HEK293T (cell line): Measurements from ENCODE around the gene KSR2.

Source experiments
- CTCF ChIA-PET: fragments of 350-600 bp; formaldehyde crosslinking; extraction: SDS; loops from one replicate; lab custom pipeline; 2021; ENCODE audit warnings: antibody characterized with exemption, inconsistent platforms; lab: Yijun Ruan, JAX
- POLR2A ChIA-PET: fragments of 350-600 bp; formaldehyde crosslinking; extraction: SDS; loops from one replicate; lab custom pipeline; 2020; ENCODE audit warnings: antibody characterized with exemption, inconsistent platforms; lab: Yijun Ruan, JAX
- DNase-seq: peaks from one replicate; pipeline ENCODE4 v3.0.0; 2012; ENCODE audit warnings: mixed read lengths; ENCODE audit errors: extremely low spot score
- ARNT ChIP-seq: fragments of 450-650 bp; IDR thresholded peaks from 2 replicates; pipeline ENCODE4 v1.6.1; 2017; ENCODE audit warnings: mild to moderate bottlenecking
- BHLHE40 ChIP-seq: fragments of 450-650 bp; IDR thresholded peaks from 2 replicates; pipeline ENCODE4 v1.6.1; 2016; ENCODE audit warnings: mild to moderate bottlenecking, moderate library complexity, borderline replicate concordance
- CTBP1 ChIP-seq: fragments of 450-650 bp; IDR thresholded peaks from 2 replicates; pipeline ENCODE4 v1.6.1; 2016; ENCODE audit warnings: borderline replicate concordance
- ELF4 ChIP-seq: fragments of 450-650 bp; IDR thresholded peaks from 2 replicates; pipeline ENCODE4 v1.6.1; 2017; ENCODE audit warnings: antibody characterized with exemption
- FOXA1 ChIP-seq: fragments of 450-650 bp; IDR thresholded peaks from 2 replicates; pipeline ENCODE4 v1.6.1; 2016; ENCODE audit warnings: mild to moderate bottlenecking
- FOXK2 ChIP-seq: fragments of 450-650 bp; IDR thresholded peaks from 2 replicates; pipeline ENCODE4 v1.6.1; 2016; ENCODE audit warnings: mild to moderate bottlenecking
- FOXM1 ChIP-seq: fragments of 450-650 bp; IDR thresholded peaks from 2 replicates; pipeline ENCODE4 v1.6.1; 2017; ENCODE audit warnings: mild to moderate bottlenecking, borderline replicate concordance
- HDGF ChIP-seq: fragments of 450-650 bp; IDR thresholded peaks from 2 replicates; pipeline ENCODE4 v1.6.1; 2017; ENCODE audit warnings: antibody characterized with exemption, borderline replicate concordance
- L3MBTL2 ChIP-seq: fragments of 450-650 bp; conservative IDR thresholded peaks from 2 replicates; pipeline ENCODE4 v1.6.1; 2016; ENCODE audit warnings: mild to moderate bottlenecking
- LEF1 ChIP-seq: fragments of 450-650 bp; IDR thresholded peaks from 2 replicates; pipeline ENCODE4 v1.6.1; 2017; ENCODE audit warnings: mild to moderate bottlenecking, borderline replicate concordance
- NFRKB ChIP-seq: fragments of 450-650 bp; IDR thresholded peaks from 2 replicates; pipeline ENCODE4 v1.6.1; 2016; ENCODE audit warnings: mild to moderate bottlenecking, moderate library complexity
- SP1 ChIP-seq: fragments of 450-650 bp; IDR thresholded peaks from 2 replicates; pipeline ENCODE4 v1.6.1; 2017
- SUZ12 ChIP-seq: fragments of 450-650 bp; IDR thresholded peaks from 2 replicates; pipeline ENCODE4 v1.6.1; 2016; ENCODE audit warnings: mild to moderate bottlenecking
- TARDBP ChIP-seq: fragments of 450-650 bp; IDR thresholded peaks from 2 replicates; pipeline ENCODE4 v1.6.1; 2016
- ZNF384 ChIP-seq: fragments of 450-650 bp; IDR thresholded peaks from 2 replicates; pipeline ENCODE4 v1.6.1; 2016
- TF ChIP-seq, protein P1 (sequence below): fragments of 450-650 bp; IDR thresholded peaks from 2 replicates; pipeline ENCODE4 v1.6.1; 2016

KSR2 gene

DNA sequence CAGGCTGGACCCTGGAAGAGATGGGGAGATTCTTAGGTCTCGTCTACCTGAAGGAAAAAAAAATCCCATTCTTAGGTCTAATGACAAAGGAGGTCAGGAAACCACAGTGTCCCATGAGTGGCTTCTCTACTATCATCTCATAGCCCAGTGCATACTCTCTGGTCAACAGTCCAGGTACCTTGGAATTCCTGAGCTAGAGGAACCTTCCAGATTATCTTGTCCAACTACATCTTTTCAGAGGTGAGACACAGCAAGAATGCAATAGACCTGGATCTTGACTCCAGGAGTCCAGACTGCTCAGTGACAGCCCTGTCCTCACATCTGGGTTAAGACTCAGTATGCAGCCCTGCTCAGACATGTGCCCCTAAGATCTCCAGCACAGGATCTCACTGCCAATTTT lies 429.9 kb downstream of the KSR2 start:
- POLR2A ChIA-PET: no interaction called here
- CTCF ChIA-PET: no interaction called here
- TF ChIP-seq TARDBP (no peak), ELF4 (no peak), ZNF384 (no peak), NFRKB (no peak), SUZ12 (no peak), L3MBTL2 (no peak), LEF1 (no peak), CTBP1 (no peak), HDGF (no peak), SP1 (no peak), FOXA1 (no peak), ARNT (no peak), FOXK2 (no peak), BHLHE40 (no peak), FOXM1 (no peak)
- TF ChIP-seq, protein P1, sequence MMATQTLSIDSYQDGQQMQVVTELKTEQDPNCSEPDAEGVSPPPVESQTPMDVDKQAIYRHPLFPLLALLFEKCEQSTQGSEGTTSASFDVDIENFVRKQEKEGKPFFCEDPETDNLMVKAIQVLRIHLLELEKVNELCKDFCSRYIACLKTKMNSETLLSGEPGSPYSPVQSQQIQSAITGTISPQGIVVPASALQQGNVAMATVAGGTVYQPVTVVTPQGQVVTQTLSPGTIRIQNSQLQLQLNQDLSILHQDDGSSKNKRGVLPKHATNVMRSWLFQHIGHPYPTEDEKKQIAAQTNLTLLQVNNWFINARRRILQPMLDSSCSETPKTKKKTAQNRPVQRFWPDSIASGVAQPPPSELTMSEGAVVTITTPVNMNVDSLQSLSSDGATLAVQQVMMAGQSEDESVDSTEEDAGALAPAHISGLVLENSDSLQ: no peak
- DNase-seq: no peak

DNA sequence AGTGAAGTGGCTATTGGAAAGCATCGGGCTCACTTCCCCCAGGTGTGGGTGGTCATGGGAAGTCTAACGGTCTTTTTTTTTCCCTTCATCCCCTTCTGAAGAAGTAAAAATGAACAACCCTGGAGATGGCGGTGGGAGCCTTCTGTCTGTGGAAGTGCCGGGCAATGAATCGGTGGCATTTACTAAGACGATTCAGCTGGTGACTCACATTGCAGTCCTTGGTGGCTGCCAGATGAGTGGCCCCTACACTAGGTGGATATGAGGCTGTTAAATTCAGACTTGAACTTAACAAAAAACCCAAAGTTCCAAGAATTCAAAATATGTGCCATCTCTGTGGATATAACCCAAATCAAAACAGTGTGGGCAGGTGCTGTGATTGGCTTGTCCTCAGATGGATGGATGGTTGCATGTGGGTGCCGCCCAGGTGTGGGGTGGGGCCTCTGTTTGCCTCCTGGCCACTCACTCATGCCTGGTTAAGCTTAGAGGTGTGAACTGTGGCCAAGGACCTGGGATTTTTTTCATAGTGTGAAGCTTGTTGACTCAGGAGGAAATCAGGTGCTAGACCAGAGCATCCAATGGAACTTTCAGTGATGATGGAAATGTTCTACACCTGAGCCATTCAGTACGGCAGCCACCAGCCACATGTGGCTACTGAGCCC lies 430.6 kb downstream of the KSR2 start:
- no peak for DNase-seq
- TF ChIP-seq CTBP1: no peak
- no peak for TF ChIP-seq L3MBTL2
- no peak for TF ChIP-seq FOXK2
- TF ChIP-seq FOXM1: no peak
- TF ChIP-seq, protein P1: no peak
- no peak for TF ChIP-seq SUZ12
- no peak for TF ChIP-seq BHLHE40
- TF ChIP-seq NFRKB: no peak
- no peak for TF ChIP-seq ELF4
- ChIA-PET POLR2A (no interaction called here), CTCF (no interaction called here)

DNA sequence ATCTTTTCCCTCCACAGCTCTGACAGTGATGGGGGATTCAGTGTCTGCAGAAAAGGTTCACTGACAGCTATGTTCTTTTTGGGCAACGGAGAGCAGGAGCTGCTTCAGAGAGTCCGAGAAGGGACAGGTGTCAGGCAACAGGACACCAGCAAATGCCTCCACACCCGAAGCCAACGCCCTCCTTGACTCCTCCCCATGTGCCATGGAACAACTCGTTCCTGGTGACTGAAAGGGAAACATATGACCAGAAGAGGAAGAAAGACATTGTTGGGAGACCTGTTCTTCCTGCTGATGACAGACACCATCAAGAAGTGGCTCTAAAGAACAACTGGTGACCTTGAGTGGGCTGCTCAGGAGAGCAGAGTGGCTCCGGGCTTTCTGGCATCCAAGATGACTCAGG lies 435.1 kb downstream of the KSR2 start:
- ChIA-PET POLR2A (no interaction called here), CTCF (interaction anchor here (1.3 kb wide), 1 partner anchor 166 kb away, joined by 3 read pairs; no protein-coding TSS in a partner anchor)
- no peak for DNase-seq
- TF ChIP-seq LEF1 (no peak), FOXK2 (no peak), SUZ12 (no peak), BHLHE40 (no peak), L3MBTL2 (no peak), ZNF384 (no peak), NFRKB (no peak), ARNT (no peak), TARDBP (no peak)

DNA sequence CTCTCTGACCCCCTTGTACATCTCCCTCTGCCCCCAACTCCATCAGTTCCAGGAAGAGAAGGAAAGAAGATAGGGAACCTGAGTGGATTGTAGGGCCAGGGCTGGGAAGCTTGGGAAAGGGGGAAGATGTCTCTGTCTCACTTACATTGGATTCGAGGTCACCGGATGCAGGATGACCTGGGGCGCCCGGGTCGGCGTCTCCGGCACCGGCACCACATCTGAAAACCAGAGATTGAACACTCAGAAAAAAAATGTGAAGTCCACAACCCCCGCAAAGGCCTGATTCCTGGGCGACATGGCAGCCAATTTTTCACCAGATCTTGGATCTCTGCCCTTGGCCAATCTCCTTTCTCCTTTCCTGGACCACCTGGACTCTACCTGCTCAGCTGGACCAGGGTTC lies 438.0 kb downstream of the KSR2 start:
- DNase-seq: no peak
- TF ChIP-seq L3MBTL2: no peak
- no peak for TF ChIP-seq ZNF384
- TF ChIP-seq BHLHE40: no peak
- no peak for TF ChIP-seq FOXK2
- no peak for TF ChIP-seq ELF4
- no peak for TF ChIP-seq CTBP1
- no peak for TF ChIP-seq SUZ12
- no peak for TF ChIP-seq FOXA1
- TF ChIP-seq NFRKB: no peak
- TF ChIP-seq, protein P1: no peak
- no peak for TF ChIP-seq HDGF
- no peak for TF ChIP-seq ARNT
- TF ChIP-seq TARDBP: no peak
- TF ChIP-seq LEF1: no peak
- ChIA-PET CTCF (no interaction called here), POLR2A (no interaction called here)

DNA sequence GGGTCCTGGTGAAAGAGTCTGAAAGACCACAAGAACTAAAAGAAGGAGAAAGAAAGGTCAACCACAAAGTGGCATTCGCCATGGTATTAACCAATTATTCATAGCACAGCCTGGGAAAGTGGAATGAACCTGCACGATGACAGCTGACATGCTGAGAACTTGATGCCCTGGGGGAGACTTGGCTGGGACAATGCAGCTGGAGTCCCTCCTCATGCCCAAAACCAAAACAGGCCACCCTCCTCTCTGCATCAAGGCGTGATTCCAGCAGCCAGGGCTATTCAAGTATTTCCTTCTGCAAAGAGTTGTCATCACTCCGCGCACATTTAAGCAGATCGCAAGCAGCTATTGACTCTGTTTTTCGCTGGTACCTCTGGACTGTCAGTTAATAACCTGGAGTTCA lies 440.3 kb downstream of the KSR2 start:
- TF ChIP-seq ZNF384 (no peak), FOXK2 (no peak), CTBP1 (no peak), ELF4 (no peak), SUZ12 (no peak), HDGF (no peak), L3MBTL2 (no peak), SP1 (no peak), LEF1 (no peak), BHLHE40 (no peak), FOXA1 (no peak), NFRKB (no peak), FOXM1 (no peak), TARDBP (no peak), ARNT (no peak)
- TF ChIP-seq, protein P1: no peak
- CTCF ChIA-PET: no interaction called here
- POLR2A ChIA-PET: no interaction called here
- no peak for DNase-seq

DNA sequence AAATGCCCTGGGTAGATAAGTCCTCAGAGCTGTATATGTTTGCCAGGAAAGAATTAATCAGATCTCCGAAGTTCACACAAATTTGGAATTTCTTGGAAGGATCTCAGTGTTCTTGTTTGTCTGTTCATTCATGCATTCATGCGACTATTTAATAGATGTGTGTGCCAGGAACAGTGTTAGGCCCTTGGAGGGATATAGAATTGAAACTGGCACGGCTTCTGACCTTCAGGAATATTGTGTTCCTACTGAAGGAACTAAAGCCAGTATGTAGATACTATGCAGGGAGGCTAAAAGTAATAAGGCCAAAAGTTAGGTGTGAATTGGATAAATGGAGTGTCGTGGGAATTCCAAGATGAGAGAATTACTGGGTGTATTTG lies 441.3 kb downstream of the KSR2 start:
- no peak for DNase-seq
- CTCF ChIA-PET: no interaction called here
- POLR2A ChIA-PET: no interaction called here
- TF ChIP-seq ARNT (no peak), BHLHE40 (no peak), ZNF384 (no peak), FOXA1 (no peak), L3MBTL2 (no peak), FOXK2 (no peak), TARDBP (no peak), NFRKB (no peak)
- TF ChIP-seq, protein P1: no peak
